ENCODE results near the gene MRTFB. TPM values are rescaled to one million over a fixed set of nuclear protein-coding genes. Genes with fewer than 3 reads are reported as not detected.
"Not testable (repeated sequence)": the region's sequence is repeated elsewhere in the genome, so short reads cannot be mapped to it uniquely, and the experiment has no call there.

MRTFB gene
- total RNA-seq, 1 donor from 2014 or later: 46.6 TPM

DNA sequence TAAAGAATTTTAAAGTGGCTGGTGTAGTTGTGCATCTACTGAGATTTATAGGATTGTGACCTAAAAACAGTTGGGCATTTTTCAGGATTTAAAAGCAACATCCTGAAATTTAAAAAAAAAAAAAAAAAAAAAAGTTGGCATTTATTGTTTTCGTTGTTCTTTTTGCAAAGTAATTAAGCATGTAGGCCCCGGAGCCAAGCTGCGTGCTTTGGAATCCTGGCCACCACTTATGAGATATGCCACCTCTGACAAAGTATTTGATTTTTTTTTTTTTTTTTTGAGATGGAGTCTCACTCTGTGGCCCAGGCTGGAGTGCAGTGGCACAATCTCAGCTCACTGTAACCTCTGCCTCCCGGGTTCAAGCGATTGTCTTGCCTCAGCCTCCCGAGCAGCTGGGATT is 112.8 kb downstream of the MRTFB start:
- not testable (repeated sequence) for DNase-seq (ENCODE audit: low spot score)

DNA sequence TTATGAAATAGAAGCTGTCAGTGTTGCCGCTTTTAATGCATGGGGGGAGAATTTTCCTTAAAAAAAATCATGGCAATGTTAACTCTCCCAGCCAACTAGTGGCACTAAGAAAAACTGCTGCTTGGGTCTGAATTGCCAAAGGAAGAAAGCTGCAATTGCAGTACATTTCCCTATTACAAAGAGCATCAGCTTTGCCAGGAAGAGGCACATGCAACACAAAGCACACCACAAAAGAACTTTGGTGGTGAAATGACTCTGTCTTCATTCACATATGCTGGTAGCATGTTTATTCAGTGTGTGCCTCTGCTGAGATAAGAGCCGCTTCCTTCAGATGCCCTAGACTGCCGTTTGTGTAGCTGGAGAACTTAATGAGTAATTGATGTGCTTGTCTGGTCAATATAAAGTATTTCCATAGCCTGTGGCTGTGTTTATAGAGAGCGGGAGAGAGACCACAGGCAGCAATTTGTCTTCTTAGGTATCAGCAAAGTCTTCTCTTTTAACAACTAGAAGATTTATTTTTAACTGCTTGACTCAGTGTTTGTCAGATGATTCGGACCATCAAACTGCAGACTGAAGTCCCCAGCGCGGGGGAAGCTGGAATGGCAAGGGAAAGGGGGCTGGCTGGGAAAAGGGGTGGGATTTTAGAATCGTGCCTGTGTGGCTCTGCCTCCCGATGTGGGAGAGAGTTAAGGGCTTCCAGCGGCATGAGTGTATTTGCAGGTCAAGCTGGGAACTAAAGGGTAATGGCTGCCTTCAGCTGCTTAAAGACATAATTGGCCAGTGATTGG is 115.1 kb downstream of the MRTFB start:
- DNase-seq (ENCODE audit: low spot score): no peak

DNA sequence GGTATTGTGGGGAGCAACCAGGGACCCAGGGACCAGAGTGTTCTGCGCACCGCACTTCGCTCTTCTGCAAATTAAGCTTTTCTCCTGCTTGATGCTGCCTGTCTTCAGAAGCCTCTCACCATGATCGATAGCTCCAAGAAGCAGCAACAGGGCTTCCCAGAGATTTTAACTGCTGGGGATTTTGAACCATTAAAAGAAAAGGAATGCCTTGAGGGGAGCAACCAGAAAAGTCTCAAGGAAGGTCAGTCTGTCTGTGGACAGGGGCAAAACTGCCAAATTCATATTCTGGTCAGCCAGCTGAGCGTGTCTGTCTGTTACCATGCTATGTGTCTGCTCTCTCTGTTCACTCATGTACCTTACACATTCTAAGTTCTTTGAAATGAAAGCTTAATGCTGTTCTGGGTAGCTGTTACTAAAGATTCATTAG is 115.7 kb downstream of the MRTFB start:
- DNase-seq (ENCODE audit: low spot score): no peak

DNA sequence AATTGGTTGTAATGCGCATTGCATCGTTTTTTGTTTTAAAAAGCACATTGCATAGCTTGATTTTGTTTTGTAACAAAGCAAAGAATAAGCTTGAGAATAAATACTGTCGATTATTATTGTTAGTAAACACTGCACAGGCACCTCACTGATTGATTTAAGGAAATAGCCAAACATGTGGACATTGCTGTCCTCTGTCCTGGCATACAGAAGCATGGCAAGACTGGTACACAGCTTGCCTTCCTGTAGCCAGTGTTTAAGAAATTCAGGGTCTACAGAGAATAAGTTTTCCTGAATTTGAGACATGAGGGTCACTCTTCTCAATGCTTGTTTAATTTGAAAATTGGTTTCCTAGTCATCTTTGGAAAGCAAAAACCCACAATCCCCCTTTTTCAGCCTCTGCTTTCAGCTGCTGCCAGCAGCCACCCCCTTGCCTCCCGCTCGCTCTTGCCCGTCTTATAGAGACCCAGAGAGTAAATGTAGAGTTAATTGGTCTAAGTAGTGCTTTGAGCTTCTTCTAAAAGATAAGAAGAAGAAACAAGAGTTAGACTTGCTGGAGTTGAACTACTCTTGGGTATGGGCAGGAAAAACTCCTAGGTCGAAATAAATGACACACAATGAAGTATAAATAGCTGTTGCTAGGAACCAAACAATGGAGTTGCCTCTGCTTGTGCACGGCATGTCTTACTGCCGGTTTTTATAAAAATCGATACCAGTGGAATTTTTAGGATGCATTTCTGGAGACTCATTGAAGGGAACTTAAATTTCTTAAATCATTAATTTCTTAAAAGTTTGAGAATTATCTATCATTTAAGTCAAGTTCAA is 116.6 kb downstream of the MRTFB start:
- DNase-seq (ENCODE audit: low spot score): no peak

DNA sequence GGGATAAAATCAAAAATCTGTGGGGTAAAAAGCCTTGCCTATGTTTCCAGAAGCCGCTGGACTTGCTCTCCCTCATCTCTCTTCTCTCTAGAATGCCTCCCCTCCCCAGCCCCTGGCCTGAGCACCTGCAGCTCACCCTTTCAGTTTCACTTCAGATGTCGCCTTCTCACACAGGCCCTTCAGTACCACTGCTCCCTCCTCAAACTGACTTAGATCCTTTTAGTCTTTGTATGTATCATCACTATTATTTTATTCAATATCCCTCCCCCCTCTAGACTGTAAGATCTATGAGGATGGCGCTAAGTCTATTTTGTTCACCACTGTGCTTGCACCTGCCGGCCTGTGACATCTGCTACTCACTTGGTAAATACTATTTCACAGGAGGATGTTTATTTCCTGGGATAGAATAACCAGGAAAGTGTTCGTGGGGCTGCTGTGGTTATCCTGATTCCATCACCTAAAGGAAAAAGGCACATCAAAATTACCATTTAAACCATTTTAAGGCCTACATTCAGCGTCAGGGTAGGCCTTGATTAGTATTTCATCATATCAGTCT is 122.3 kb downstream of the MRTFB start:
- no peak for DNase-seq (ENCODE audit: low spot score)

DNA sequence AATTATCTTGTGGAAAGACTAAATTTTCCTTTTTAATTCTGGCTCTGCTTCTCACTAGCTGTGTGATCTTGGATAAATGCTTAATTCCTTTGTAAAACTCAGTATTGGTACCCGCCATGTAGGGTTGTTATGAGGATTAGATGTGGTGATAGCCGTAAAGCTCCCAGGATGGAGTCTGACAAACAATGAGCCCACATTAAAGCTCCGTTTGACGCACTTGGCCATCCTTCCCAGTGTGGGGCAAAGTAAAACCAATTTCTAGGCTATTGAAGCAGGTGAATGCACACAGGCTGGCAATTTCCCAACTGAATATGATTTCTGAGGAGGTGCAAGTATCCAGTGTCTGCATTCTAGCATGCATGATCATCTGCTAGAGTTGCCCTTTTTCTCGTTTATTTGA is 123.6 kb downstream of the MRTFB start:
- DNase-seq (ENCODE audit: low spot score): no peak

DNA sequence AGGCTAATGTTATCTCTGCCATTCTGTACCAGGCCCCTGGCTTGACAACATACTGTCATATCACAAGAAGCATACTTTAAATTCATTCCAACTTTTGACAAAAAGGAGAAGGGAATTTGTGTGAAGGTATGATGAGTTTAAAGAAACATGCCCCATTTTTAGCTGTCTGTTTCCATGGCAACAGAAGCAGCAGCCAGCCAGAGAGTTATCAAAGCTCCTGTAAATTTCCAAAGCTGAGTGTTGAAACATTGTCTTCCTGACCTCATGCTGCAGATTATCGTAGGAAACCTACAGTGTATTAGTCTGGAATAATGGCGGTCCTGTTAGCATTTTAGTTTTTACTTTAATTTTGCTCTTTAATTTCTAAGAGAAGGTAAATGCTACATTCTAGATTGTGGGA is 124.9 kb downstream of the MRTFB start:
- DNase-seq (ENCODE audit: low spot score): no peak

DNA sequence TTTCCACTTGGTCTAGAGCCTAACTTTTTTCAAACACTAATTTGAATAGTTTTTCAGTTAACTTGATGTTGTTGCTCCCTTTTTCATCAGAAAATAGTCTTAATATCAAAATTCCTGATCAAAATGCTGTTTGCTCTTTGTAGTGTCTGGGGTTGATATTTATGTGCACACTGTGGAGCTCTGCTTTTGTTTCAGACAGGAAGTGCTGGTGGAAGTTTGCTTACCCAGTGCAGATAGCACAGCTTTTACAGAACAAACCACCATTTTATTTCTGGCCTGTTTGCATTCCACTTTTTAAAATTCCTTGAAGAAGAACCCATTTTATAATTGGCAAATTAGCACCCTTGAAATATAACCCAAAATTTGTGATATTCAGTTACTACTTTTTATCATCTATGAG is 125.4 kb downstream of the MRTFB start:
- no peak for DNase-seq (ENCODE audit: low spot score)

DNA sequence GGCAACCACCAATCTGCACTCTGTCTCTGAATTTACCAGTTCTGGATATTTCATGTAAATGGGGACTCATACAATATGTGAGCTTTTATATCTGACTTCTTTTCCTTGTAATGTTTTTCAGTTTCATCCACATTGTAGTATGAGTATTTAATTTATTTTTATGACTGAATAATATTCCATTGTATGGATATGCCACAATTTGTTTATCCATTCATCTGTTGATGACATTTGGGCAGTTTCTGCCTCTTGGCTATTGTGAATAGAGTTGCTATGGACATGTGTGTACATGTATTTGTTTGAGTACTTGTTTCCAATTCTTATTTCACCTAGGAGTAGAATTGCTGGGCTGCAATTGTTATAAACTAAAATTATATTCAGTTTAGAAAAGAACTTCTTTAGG is 126.9 kb downstream of the MRTFB start:
- no peak for DNase-seq (ENCODE audit: low spot score)

DNA sequence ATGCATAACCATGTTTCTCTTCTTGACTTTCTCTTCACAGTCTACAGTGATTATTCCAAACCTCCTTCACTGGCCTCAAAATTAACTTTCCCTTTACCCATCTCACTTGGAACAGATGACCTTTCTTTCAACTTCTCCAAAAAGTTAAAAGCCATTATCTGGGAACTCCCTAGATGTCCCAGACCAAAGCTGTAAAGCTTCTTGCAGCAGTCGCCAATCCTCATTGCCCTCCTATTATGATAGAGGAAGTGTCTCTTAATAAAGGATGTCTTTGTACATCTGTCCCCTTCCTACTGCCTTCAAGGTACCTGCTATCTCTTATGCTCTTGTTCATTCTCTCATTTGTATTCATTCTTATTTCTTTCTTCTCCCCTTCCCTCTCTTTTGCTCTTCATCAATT is 127.5 kb downstream of the MRTFB start:
- DNase-seq (ENCODE audit: low spot score): no peak

DNA sequence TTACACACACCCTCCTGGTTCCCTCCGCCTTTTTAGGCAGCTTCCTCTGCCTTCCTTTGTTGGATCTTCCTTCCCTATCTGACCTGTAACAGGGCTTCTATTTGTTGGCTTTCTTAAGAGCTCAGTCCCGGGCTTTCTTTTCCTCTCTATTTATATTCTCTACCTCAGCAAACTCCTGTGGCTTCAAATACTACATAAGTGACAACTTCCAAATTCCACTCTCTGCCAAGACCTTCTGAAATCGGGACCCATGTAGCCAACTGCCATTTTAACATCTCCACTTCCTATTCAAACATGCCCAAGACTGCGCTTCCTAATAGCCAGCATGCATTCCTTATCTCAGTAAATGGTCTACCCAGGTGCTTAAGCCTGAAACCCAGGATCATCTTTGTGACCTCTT is 128.1 kb downstream of the MRTFB start:
- no peak for DNase-seq (ENCODE audit: low spot score)

DNA sequence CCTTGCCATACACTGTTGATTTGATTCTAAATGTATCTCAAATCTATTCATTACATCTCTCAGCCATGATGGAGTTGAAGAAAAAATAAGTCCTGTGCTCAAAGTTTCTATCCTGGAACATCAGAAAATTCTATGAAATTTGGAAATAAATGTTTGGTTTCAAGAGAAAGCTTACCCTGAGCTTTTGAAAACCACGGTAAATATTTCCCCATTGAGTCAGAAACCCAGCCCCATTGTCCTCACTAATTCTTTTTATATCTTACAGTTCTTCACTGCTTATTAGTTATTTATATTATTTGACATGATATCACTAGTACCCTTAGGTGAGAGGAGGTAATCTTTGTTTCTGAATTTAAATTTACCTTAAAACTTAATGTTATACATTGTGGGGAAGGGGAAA is 128.5 kb downstream of the MRTFB start:
- DNase-seq (ENCODE audit: low spot score): no peak

DNA sequence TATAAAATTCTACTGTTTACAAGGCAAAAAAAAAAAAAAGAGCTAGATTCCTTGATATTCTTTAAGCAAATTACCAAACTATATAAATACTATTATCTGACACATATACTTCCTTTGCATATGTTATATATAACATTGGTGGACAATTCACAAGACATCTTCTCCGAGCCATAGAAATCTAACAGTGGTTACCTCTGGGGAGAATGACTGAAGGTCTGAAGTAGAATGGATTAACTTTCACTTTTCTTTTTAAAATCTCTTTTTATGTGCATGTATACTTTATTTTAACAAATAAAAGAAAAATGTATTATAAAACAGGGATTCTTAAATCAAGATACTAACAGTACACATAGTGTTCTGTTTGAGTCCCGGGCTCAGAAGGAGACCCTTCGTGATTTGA is 131.0 kb downstream of the MRTFB start:
- DNase-seq (ENCODE audit: low spot score): no peak

DNA sequence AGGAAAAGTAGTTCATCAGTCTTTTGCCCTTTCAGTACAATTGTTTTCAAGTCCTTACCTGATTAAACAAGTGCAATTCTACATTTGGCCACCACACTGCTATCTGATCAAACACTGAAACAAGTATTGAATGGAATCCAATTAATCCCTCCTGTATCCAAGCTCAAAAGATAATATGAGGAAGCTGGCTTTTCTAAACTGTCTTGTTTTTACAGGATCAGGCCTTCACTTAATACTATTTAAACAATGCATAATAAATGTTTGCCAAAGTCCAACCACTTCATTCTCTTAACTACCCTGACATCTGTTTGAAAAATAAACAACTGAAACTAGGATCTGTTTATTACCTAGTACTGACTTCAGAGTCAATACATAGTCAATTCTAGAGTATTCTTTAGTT is 131.6 kb downstream of the MRTFB start:
- no peak for DNase-seq (ENCODE audit: low spot score)

DNA sequence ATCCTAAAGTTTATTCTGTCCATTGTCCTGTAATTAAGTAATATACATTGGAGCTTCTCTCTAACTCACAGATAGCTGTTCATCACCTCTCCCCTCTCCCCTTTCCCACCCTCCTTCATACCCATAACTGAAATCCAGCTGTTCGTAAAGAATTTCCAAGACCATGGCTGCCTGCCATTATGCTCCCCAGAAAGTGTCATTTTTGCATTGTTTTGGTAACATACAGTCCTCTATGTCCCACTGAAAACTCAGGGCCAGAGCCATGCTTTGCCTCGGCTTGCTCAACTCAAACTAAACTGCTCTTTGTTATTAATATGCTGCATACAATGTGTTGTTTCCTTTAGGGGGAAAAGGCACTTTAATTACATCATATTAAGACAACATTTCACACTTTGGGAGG is 132.0 kb downstream of the MRTFB start:
- DNase-seq (ENCODE audit: low spot score): no peak

DNA sequence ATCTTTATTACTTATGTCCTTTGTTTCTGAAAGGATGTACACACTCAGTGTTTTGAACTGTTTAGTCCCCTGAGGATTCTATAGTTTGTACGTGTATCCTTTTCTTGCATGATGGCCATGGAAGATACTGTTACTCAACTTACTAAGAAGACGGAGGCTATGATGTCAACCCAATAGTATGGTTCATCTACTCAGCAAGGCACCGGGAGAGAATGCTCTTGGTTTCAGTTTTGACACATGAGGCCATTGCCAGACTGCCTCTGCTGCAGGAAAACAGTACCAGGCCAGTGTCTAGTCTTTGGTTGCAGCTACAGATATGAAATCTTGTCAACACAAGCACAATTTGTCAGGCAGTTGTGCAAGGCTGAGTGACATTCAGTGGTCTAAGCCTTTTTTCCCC is 134.5 kb downstream of the MRTFB start:
- DNase-seq (ENCODE audit: low spot score): no peak

DNA sequence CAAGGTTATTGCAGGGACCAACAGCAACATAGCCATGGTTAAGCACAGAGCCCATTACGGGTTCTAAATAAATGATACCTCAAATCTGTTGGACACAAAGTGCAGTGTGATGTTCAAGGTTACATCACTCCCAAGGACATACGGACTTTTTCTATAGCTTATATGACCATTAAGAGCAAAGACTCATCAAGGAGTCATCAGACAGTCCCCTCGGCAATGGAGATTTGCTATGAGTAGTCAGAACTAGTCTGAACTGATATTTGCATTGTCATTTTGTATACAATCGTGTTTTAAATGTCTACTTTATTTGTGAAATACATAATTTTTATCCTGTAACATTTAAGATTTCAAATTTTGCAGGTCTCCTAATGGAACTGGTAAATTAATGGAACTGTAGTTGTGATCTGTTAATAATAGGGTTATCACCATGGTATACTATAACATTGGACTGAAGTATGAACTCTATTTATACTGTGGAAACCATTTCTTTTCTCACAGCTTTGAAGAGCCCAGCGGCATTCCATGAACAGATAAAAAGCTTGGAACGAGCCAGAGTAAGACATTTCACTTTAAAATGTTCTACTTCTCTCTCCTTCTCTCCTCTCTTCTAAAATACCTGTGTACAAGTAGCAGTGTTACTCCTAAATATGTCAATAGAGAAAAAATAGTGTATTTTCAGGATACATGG is 140.9 kb downstream of the MRTFB start:
- no peak for DNase-seq (ENCODE audit: low spot score)

DNA sequence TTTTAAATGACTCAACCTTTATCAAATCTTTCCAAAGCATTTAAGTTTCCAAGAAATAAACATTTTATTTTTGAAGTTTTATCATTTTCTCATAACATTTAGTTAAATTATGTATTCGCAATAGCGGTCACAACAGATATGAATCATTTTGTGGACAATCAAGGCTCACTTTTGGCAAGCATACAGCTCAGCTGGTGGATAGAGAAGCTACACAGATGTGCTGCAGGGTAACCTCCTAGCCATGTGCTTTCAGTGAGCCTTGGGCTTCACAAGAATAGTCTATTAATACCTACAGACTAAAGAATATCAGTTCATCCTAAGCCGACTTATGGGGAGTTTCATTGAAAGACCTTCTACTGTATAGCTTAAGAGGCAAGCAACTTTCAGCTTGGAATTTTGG is 144.8 kb downstream of the MRTFB start:
- no peak for DNase-seq (ENCODE audit: low spot score)

DNA sequence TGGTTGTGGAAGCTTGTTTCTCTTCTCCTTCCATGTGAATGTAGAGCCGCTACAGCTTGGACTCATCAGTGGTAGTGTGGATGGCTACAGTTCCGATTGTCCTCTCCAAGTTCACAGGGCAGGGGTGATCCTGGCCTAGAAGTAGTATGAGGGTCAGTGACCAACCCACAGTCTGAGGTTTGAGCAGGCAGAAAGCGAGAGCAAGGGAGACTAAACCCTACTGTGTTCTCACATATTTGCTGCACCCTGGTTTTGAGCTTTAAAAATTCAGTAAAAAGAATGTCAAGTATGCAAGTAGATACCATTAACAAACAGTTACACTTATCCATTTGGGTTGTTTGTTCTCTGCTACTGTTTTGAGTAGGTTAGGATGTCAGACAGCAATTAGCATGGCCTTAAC is 148.9 kb downstream of the MRTFB start:
- no peak for DNase-seq (ENCODE audit: low spot score)

DNA sequence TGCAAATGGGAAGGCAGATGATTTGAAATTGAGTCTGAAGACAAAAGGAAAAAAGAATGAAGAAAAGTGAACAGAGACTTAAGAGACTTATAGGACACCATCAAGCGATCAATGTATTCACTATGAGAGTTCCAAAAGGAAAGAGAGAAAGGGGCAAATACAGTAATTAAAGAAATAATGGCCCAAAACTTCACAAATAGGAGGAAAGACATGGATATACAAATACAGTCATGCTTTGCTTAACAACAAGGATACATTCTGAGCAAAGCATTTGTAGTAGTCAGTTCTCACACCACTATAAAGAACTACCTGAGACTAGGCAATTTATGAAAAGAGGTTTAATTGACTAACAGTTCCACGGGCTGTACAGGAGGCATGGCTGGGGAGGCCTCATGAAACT is 152.5 kb downstream of the MRTFB start:
- no peak for DNase-seq (ENCODE audit: low spot score)

DNA sequence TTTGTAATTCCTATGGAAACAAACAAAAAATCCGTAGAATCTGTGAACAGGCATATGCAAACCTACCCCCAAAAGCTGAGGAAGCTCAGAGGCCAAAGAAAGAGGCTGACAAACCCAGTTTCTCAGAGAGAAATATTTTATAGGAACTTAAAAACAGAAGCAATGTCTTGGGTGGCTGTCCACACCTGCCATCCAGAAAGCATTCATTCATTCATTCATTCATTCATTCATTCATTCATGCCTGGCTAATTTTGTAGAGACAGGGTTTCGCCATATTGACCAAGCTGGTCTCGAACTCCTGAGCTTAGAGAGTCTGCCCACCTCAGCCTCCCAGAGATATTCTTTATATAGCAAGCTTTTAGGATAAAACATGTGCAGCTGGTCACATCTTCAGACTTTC is 154.3 kb downstream of the MRTFB start:
- no peak for DNase-seq (ENCODE audit: low spot score)

DNA sequence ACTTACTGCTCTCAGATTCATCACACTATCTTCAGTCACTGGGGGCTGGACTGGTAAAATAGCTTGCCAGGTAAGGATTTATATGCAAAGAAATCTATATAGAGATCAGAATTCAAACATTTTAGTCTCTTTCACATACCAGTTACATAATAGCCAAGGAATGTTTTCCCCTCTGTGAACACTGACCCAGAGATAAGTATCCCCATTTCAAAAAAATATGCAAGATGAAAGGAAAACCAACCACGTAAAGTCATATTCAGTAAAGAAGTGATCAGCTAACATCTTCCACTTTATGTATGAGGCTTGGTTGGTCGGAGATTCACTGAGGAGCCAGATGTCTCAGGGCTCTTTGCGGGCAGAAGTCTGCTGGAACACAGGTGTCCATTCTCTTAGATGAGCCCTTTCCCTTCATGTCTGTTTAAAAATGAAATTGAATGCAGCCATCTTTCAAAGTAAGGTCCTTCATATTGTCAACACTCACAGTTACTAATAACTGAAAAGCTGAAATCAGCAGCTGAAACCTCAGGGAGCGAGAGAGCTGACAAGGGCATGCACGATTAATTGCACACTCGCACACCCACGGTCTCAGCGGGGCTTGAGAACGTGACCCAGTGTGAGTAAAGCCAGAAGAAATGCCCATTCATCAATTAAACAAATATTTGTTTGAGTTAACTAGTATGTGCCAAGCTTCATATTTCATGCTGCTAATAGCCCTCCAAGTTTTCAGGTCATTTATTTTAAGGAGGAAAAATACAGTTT is 161.2 kb downstream of the MRTFB start:
- DNase-seq (ENCODE audit: low spot score): no peak

Data from mucosa of gallbladder (tissue), 1 donor.